Measurements from ENCODE around the gene PPFIA1. TPM values are rescaled to one million over a fixed set of nuclear protein-coding genes. Genes with fewer than 3 reads are reported as not detected.
"Not testable (repeated sequence)": the region's sequence is repeated elsewhere in the genome, so short reads cannot be mapped to it uniquely, and the experiment has no call there.

The PPFIA1 gene
- polyA plus RNA-seq, 1 donor: 28.7 TPM

GRCh38 chr11:70384566-70385152, 114.2 kb downstream of the PPFIA1 start:
- Histone ChIP-seq H3K4me3 (ENCODE audit: low read length) (no peak overlapping the region), H3K4me1 (ENCODE audit: control insufficient read depth, insufficient read depth, low read length) (no peaks in the 10 kb centered on the region), H3K27me3 (ENCODE audit: control insufficient read depth, insufficient read depth, low read length) (no peaks in the 10 kb centered on the region), H3K9me3 (ENCODE audit: control insufficient read depth, low read depth, low read length) (no peaks in the 10 kb centered on the region), H3K36me3 (ENCODE audit: control insufficient read depth, insufficient read depth, low read length) (peaks cover 26% of the 10 kb centered on the region), H3K27ac (ENCODE audit: low read length) (no peak overlapping the region)
- 100% methylated on average over 1 of the region's 18 CpGs for WGBS (ENCODE audit: insufficient coverage, low lambda C conversion rate)
- no peak for DNase-seq

- Histone ChIP-seq H3K9me3 (ENCODE audit: control insufficient read depth, low read depth, low read length) (no peaks in the 10 kb centered on the region), H3K4me3 (ENCODE audit: low read length) (no peak overlapping the region), H3K27me3 (ENCODE audit: control insufficient read depth, insufficient read depth, low read length) (no peaks in the 10 kb centered on the region), H3K4me1 (ENCODE audit: control insufficient read depth, insufficient read depth, low read length) (no peaks in the 10 kb centered on the region), H3K36me3 (ENCODE audit: control insufficient read depth, insufficient read depth, low read length) (peaks cover 16% of the 10 kb centered on the region), H3K27ac (ENCODE audit: low read length) (no peak overlapping the region)
- DNase-seq: no peak
- no CpG with 5 or more reads among the region's 4 CpGs for WGBS (ENCODE audit: insufficient coverage, low lambda C conversion rate)
Measured at GRCh38 chr11:70387564-70387963, 117.1 kb downstream of the PPFIA1 start.

DNA sequence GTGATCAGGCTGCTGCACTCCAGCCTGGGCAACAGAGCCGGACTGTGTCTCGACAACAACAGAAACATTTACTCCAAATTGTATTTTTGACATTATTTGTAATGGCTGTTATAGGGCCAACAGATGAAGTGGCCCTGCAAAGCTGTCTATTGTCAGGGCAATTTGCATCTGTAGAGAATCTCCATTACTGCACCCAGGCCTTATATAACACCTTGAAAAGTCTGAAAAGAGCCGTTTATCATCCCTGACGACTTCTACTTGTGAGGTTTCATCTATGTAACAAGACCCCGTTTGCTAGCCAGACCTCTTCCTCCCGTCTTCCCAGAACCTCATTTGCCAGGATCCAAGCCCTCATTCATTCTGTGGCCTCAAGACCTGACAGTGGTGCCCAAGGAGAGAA, 118.7 kb downstream of the PPFIA1 start:
- 92% methylated on average over 2 of the region's 6 CpGs for WGBS (ENCODE audit: insufficient coverage, low lambda C conversion rate)
- H3K4me1 ChIP-seq (ENCODE audit: control insufficient read depth, insufficient read depth, low read length): no peaks in the 10 kb centered on the region
- no peak for DNase-seq
- no peaks in the 10 kb centered on the region for H3K27me3 ChIP-seq (ENCODE audit: control insufficient read depth, insufficient read depth, low read length)
- no peaks in the 10 kb centered on the region for H3K9me3 ChIP-seq (ENCODE audit: control insufficient read depth, low read depth, low read length)
- no peak overlapping the region for H3K27ac ChIP-seq (ENCODE audit: low read length)
- H3K36me3 ChIP-seq (ENCODE audit: control insufficient read depth, insufficient read depth, low read length): peaks cover 11% of the 10 kb centered on the region
- no peak overlapping the region for H3K4me3 ChIP-seq (ENCODE audit: low read length)

DNA sequence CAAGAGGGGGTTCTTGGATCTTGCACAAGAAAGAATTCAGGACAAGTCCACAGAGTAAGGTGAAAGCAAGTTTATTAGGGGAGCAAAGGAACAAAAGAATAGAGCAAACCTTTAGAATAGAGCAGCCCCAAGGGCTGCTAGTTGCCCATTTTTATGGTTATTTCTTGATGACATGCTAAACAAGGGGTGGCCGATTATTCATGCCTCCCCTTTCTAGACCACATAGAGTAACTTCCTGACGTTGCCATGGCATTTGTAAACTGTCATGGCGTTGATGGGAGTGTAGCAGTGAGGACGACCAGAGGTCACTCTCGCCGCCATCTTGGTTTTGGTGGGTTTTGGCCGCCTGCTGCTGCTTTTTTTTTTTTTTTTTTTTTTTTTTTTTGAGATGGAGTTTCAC, 120.4 kb downstream of the PPFIA1 start:
- H3K27me3 ChIP-seq (ENCODE audit: control insufficient read depth, insufficient read depth, low read length); H3K9me3 ChIP-seq (ENCODE audit: control insufficient read depth, low read depth, low read length); DNase-seq; H3K4me1 ChIP-seq (ENCODE audit: control insufficient read depth, insufficient read depth, low read length); H3K36me3 ChIP-seq (ENCODE audit: control insufficient read depth, insufficient read depth, low read length); H3K27ac ChIP-seq (ENCODE audit: low read length); H3K4me3 ChIP-seq (ENCODE audit: low read length): not testable (repeated sequence)
- no CpG with 5 or more reads among the region's 7 CpGs for WGBS (ENCODE audit: insufficient coverage, low lambda C conversion rate)

DNA sequence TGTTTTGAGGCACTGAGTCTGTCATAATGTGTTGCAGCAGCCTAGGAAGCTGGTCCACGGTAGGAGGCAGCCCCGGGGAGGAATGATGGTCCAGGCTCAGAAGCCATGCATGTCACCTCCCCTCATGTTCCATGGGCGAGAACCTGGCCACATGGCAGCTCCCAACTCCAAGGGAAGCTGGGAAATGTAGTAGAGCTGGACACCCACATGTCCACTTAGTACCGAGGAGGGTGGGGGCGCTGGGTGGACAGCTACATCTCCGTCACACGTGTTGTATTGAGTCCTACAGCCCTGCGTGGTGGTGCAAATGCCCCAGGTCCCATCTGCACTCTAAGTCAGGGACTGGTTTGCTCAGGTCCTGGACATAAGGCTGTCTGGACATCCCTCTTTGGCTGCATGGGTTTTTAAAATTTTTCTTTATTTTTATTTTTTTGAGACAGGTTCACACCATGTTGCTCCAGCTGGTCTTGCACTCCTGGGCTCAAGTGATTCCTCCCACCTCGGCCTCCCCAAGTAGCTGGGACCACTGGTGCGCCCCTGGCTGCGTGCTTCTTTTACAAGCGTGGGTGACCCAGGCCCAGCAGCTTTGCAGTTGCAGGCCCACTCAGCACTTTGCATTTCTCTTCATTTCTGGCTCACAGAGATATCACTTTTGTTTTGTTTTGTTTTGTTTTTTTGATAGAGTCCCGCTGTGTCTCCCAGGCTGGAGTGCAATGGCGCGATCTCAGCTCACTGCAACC, 123.9 kb downstream of the PPFIA1 start:
- Histone ChIP-seq H3K4me3 (ENCODE audit: low read length) (no peak overlapping the region), H3K36me3 (ENCODE audit: control insufficient read depth, insufficient read depth, low read length) (no peaks in the 10 kb centered on the region), H3K27me3 (ENCODE audit: control insufficient read depth, insufficient read depth, low read length) (no peaks in the 10 kb centered on the region), H3K4me1 (ENCODE audit: control insufficient read depth, insufficient read depth, low read length) (peaks cover 9% of the 10 kb centered on the region), H3K27ac (ENCODE audit: low read length) (no peak overlapping the region), H3K9me3 (ENCODE audit: control insufficient read depth, low read depth, low read length) (no peaks in the 10 kb centered on the region)
- WGBS (ENCODE audit: insufficient coverage, low lambda C conversion rate): no CpG with 5 or more reads among the region's 15 CpGs
- DNase-seq: no peak

- no peak for DNase-seq
- Histone ChIP-seq H3K36me3 (ENCODE audit: control insufficient read depth, insufficient read depth, low read length) (peaks cover 2% of the 10 kb centered on the region), H3K27ac (ENCODE audit: low read length) (peak overlapping the region; percentile 78), H3K4me3 (ENCODE audit: low read length) (peak overlapping the region; percentile 82), H3K27me3 (ENCODE audit: control insufficient read depth, insufficient read depth, low read length) (no peaks in the 10 kb centered on the region), H3K4me1 (ENCODE audit: control insufficient read depth, insufficient read depth, low read length) (peaks cover 21% of the 10 kb centered on the region), H3K9me3 (ENCODE audit: control insufficient read depth, low read depth, low read length) (peaks cover 2% of the 10 kb centered on the region)
- 26% methylated on average over 6 of the region's 18 CpGs for WGBS (ENCODE audit: insufficient coverage, low lambda C conversion rate)
Measured at GRCh38 chr11:70397336-70397982, 127.0 kb downstream of the PPFIA1 start.

GRCh38 chr11:70397983-70398833, 127.7 kb downstream of the PPFIA1 start, which contains the start of gene CTTN:
Gene CTTN, plus strand, starts transcription at chr11:70398529. Its CDS starts 8,769 bp downstream, at chr11:70407298.
- H3K4me1 ChIP-seq (ENCODE audit: control insufficient read depth, insufficient read depth, low read length): peaks cover 21% of the 10 kb centered on the region
- peak within 1 kb of the TSS; percentile 82 for H3K4me3 ChIP-seq (ENCODE audit: low read length)
- H3K36me3 ChIP-seq (ENCODE audit: control insufficient read depth, insufficient read depth, low read length): peaks cover 3% of the 10 kb centered on the region
- peak; percentile 62 to 89 for DNase-seq
- no peaks in the 10 kb centered on the region for H3K27me3 ChIP-seq (ENCODE audit: control insufficient read depth, insufficient read depth, low read length)
- WGBS (ENCODE audit: insufficient coverage, low lambda C conversion rate): no CpG with 5 or more reads among the region's 93 CpGs
- H3K9me3 ChIP-seq (ENCODE audit: control insufficient read depth, low read depth, low read length): peaks cover 2% of the 10 kb centered on the region
- peak within 1 kb of the TSS; percentile 89 for H3K27ac ChIP-seq (ENCODE audit: low read length)

DNA sequence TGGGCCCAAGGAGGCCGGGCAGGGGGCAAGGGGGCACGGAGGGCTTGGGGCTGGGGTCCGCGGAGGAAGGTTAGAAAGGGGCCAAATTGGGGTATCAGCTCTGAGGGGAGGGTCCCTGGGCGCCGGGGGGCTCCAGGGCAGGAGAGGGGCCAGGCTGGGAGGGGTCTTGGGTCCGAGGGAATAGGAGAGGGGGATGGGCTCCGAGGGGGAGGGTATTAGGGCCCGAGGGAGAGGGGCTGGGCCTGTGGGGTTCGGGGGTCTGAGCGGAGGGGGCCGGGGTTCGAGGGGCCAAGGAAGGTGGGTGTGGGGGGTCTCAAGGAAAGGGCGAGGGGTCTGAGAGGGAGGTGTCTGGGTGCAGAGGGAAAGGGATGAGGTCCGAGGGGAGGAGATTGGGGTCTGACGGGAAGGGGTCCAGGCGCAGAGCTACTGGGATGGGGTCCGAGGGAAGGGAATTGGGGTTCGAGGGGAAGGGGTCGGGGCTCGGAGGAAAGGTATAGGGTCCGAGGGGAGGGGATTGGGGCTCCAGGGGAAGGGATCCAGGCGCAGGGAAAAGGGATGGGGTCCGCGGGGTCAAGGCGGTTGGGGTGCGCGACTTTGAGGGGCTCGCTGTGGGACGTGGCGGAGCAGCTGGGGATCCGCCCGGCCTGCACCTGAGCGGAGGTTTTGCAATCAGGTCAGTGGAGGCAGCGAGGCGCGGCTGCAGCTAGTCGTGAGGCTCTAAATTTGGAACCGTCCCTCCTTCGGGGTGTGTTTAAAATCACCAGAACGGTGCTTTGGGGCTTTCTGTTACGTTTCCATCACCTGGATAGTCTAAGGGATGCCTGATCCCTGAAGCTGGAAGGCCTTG, 128.6 kb downstream of the PPFIA1 start:
- DNase-seq: peak in 1 of 2 donors; percentile 17
- H3K4me1 ChIP-seq (ENCODE audit: control insufficient read depth, insufficient read depth, low read length): peaks cover 21% of the 10 kb centered on the region
- no CpG with 5 or more reads among the region's 42 CpGs for WGBS (ENCODE audit: insufficient coverage, low lambda C conversion rate)
- peaks cover 2% of the 10 kb centered on the region for H3K9me3 ChIP-seq (ENCODE audit: control insufficient read depth, low read depth, low read length)
- H3K27ac ChIP-seq (ENCODE audit: low read length): peak overlapping the region; percentile 89
- no peaks in the 10 kb centered on the region for H3K27me3 ChIP-seq (ENCODE audit: control insufficient read depth, insufficient read depth, low read length)
- peaks cover 3% of the 10 kb centered on the region for H3K36me3 ChIP-seq (ENCODE audit: control insufficient read depth, insufficient read depth, low read length)
- peak overlapping the region; percentile 82 for H3K4me3 ChIP-seq (ENCODE audit: low read length)

- Histone ChIP-seq H3K27me3 (ENCODE audit: control insufficient read depth, insufficient read depth, low read length) (no peaks in the 10 kb centered on the region), H3K4me3 (ENCODE audit: low read length) (peak overlapping the region; percentile 82), H3K27ac (ENCODE audit: low read length) (peak overlapping the region; percentile 89), H3K9me3 (ENCODE audit: control insufficient read depth, low read depth, low read length) (peaks cover 2% of the 10 kb centered on the region), H3K4me1 (ENCODE audit: control insufficient read depth, insufficient read depth, low read length) (peaks cover 21% of the 10 kb centered on the region), H3K36me3 (ENCODE audit: control insufficient read depth, insufficient read depth, low read length) (peaks cover 3% of the 10 kb centered on the region)
- WGBS (ENCODE audit: insufficient coverage, low lambda C conversion rate): no CpG with 5 or more reads among the region's 16 CpGs
- peak; percentile 63 to 83 for DNase-seq
Measured at GRCh38 chr11:70399681-70400112, 129.2 kb downstream of the PPFIA1 start.

All from large intestine (tissue), 3 donors.